H9 (cell line): Measurements from ENCODE around the gene LRRC63. TPM values are rescaled to one million over a fixed set of nuclear protein-coding genes. Genes with fewer than 3 reads are reported as not detected.

Source experiments
- DNase-seq: peaks from one replicate; pipeline ENCODE4 v3.0.0-alpha.2; 2017
- H2AFZ ChIP-seq: one replicate; pipeline ENCODE4 v1.6.1; 2013; ENCODE audit warnings: mild to moderate bottlenecking, low read length, control low read depth, moderate library complexity
- H2AK5ac ChIP-seq: 2 replicates; pipeline ENCODE4 v1.6.1; 2013; ENCODE audit warnings: low read length, control low read depth, mixed read lengths; ENCODE audit not compliant: insufficient read length
- H2BK120ac ChIP-seq: one replicate; pipeline ENCODE4 v1.6.1; 2013; ENCODE audit warnings: low read depth, mild to moderate bottlenecking, low read length, control low read depth, inconsistent platforms; ENCODE audit not compliant: poor library complexity, severe bottlenecking
- H2BK12ac ChIP-seq: 2 replicates; pipeline ENCODE4 v1.6.1; 2013; ENCODE audit warnings: low read length, control low read depth, mixed read lengths, low read depth; ENCODE audit not compliant: insufficient read length
- H2BK15ac ChIP-seq: 2 replicates; pipeline ENCODE4 v1.6.1; 2013; ENCODE audit warnings: low read depth, low read length, control low read depth
- H2BK20ac ChIP-seq: one replicate; pipeline ENCODE4 v1.6.1; 2013; ENCODE audit warnings: low read depth, mild to moderate bottlenecking, low read length, control low read depth, inconsistent platforms; ENCODE audit not compliant: poor library complexity, severe bottlenecking
- H2BK5ac ChIP-seq: 2 replicates; pipeline ENCODE4 v1.6.1; 2013; ENCODE audit warnings: low read length, control low read depth, mixed read lengths; ENCODE audit not compliant: insufficient read length
- H3K14ac ChIP-seq: 2 replicates; pipeline ENCODE4 v1.6.1; 2013; ENCODE audit warnings: low read length, control low read depth; ENCODE audit not compliant: insufficient read depth
- H3K18ac ChIP-seq: 2 replicates; pipeline ENCODE4 v1.6.1; 2013; ENCODE audit warnings: low read depth, mild to moderate bottlenecking, mixed read lengths, low read length, control low read depth; ENCODE audit not compliant: insufficient read length
- H3K23ac ChIP-seq: 2 replicates; pipeline ENCODE4 v1.6.1; 2013; ENCODE audit warnings: low read length, control low read depth, mixed read lengths, low read depth; ENCODE audit not compliant: insufficient read length
- H3K23me2 ChIP-seq: 2 replicates; pipeline ENCODE4 v1.6.1; 2013; ENCODE audit warnings: low read depth, mild to moderate bottlenecking, mixed read lengths, low read length, control low read depth; ENCODE audit not compliant: insufficient read length, poor library complexity, severe bottlenecking
- H3K27ac ChIP-seq: 2 replicates; pipeline ENCODE4 v1.5.1; 2013; ENCODE audit warnings: low read length, control low read depth, mixed read lengths, low read depth; ENCODE audit not compliant: insufficient read length
- H3K27me3 ChIP-seq: 2 replicates; pipeline ENCODE4 v1.6.1; 2013; ENCODE audit warnings: low read length, control low read depth, inconsistent platforms; ENCODE audit not compliant: insufficient read depth
- H3K4ac ChIP-seq: 2 replicates; pipeline ENCODE4 v1.6.1; 2013; ENCODE audit warnings: low read depth, mild to moderate bottlenecking, control low read depth, inconsistent platforms, low read length, moderate library complexity
- H3K4me1 ChIP-seq: 2 replicates; pipeline ENCODE4 v1.6.1; 2013; ENCODE audit warnings: low read length, control low read depth, inconsistent platforms; ENCODE audit not compliant: insufficient read depth
- H3K4me2 ChIP-seq: 2 replicates; pipeline ENCODE4 v1.6.1; 2013; ENCODE audit warnings: low read length, control low read depth, mixed read lengths; ENCODE audit not compliant: insufficient read length, insufficient read depth
- H3K56ac ChIP-seq: 2 replicates; pipeline ENCODE4 v1.6.1; 2013; ENCODE audit warnings: low read depth, mild to moderate bottlenecking, mixed read lengths, low read length, control low read depth; ENCODE audit not compliant: insufficient read length
- H3K79me1 ChIP-seq: 2 replicates; pipeline ENCODE4 v1.6.1; 2013; ENCODE audit warnings: low read depth, mild to moderate bottlenecking, moderate library complexity, low read length, control low read depth, inconsistent platforms; ENCODE audit not compliant: insufficient read depth, poor library complexity, severe bottlenecking
- H3K79me2 ChIP-seq: 2 replicates; pipeline ENCODE4 v1.6.1; 2013; ENCODE audit warnings: low read length, control low read depth, inconsistent platforms; ENCODE audit not compliant: insufficient read depth
- H3K9ac ChIP-seq: 2 replicates; pipeline ENCODE4 v1.6.1; 2013; ENCODE audit warnings: low read length, control low read depth, mixed read lengths; ENCODE audit not compliant: insufficient read length; ENCODE audit errors: extremely low read depth
- H3K9me3 ChIP-seq: one replicate; pipeline ENCODE4 v1.6.1; 2013; ENCODE audit warnings: low read depth, low read length, inconsistent platforms; ENCODE audit not compliant: control insufficient read depth
- H3T11ph ChIP-seq: one replicate; pipeline ENCODE4 v1.6.1; 2013; ENCODE audit warnings: mild to moderate bottlenecking, low read length, control low read depth, inconsistent platforms
- H4K20me1 ChIP-seq: one replicate; pipeline ENCODE4 v1.6.1; 2013; ENCODE audit not compliant: control insufficient read depth, insufficient read length, insufficient read depth
- H4K5ac ChIP-seq: 2 replicates; pipeline ENCODE4 v1.6.1; 2013; ENCODE audit warnings: low read depth, mild to moderate bottlenecking, mixed read lengths, low read length, control low read depth; ENCODE audit not compliant: insufficient read length
- H4K8ac ChIP-seq: replicated peaks from 2 replicates; pipeline ENCODE4 v1.6.1; 2013; ENCODE audit warnings: low read length, control low read depth, mixed read lengths, low read depth; ENCODE audit not compliant: insufficient read length
- H4K91ac ChIP-seq: 2 replicates; pipeline ENCODE4 v1.6.1; 2013; ENCODE audit warnings: low read depth, mild to moderate bottlenecking, moderate library complexity, mixed read lengths, low read length, control low read depth; ENCODE audit not compliant: insufficient read length
- H3K27ac Mint-ChIP-seq, 3 experiments: 2 replicates in 2 of 3; 3 replicates in 1 of 3; pipeline ENCODE4 v1.8.0; 2020 to 2021; ENCODE audit warnings: mixed read lengths in 3 of 3, mild to moderate bottlenecking in 1 of 3, moderate library complexity in 1 of 3
- H3K27me3 Mint-ChIP-seq: 2 replicates; pipeline ENCODE4 v1.8.0; 2021; ENCODE audit warnings: low read depth, mild to moderate bottlenecking, moderate library complexity, mixed read lengths
- H3K36me3 Mint-ChIP-seq, 3 experiments: 2 replicates in 2 of 3; 3 replicates in 1 of 3; pipeline ENCODE4 v1.8.0; 2020 to 2021; ENCODE audit warnings: low read depth in 3 of 3, mixed read lengths in 3 of 3; ENCODE audit not compliant: insufficient read depth in 1 of 3
- H3K4me1 Mint-ChIP-seq, 2 experiments: 2 replicates each; pipeline ENCODE4 v1.8.0; 2020; ENCODE audit warnings: mixed read lengths in 2 of 2
- H3K4me3 Mint-ChIP-seq, 2 experiments: 2 replicates in 1 of 2; 3 replicates in 1 of 2; pipeline ENCODE4 v1.8.0; 2020 to 2021; ENCODE audit warnings: mild to moderate bottlenecking in 2 of 2, mixed read lengths in 2 of 2, moderate library complexity in 1 of 2
- H3K9me3 Mint-ChIP-seq, 2 experiments: 2 replicates in 1 of 2; 3 replicates in 1 of 2; pipeline ENCODE4 v1.8.0; 2020; ENCODE audit warnings: mild to moderate bottlenecking in 2 of 2, mixed read lengths in 2 of 2, moderate library complexity in 1 of 2
- CTCF ChIP-seq: fragments of 200-600 bp; sonication (generic); conservative IDR thresholded peaks from 3 replicates; pipeline ENCODE4 v1.8.0; 2021; ENCODE audit warnings: antibody characterized with exemption, mild to moderate bottlenecking
- WGBS: extraction: QIAGEN DNeasy Blood & Tissue Kit; methylation state at CpG from one replicate; pipeline ENCODE4 v1.1.7; 2013; ENCODE audit warnings: missing lambda C conversion rate, low lambda C conversion rate, mixed read lengths; ENCODE audit not compliant: insufficient read length; ENCODE audit errors: extremely low coverage; 5-methylcytosine and 5-hydroxymethylcytosine counted together
- total RNA-seq: library from RNA; stranded (reverse); gene quantifications from 2 replicates; pipeline ENCODE4 v1.2.1, GENCODE V29; 2021

Gene LRRC63
- total RNA-seq, 1 experiment from 2014 or later, result not detected

GRCh38 chr13:46311217-46311616, 99.5 kb downstream of the LRRC63 start:
- no peaks in the 10 kb centered on the region for H3K79me1 ChIP-seq
- H3K4me1 ChIP-seq, result no peaks in the 10 kb centered on the region
- no peaks in the 10 kb centered on the region for H3K79me2 ChIP-seq
- no peaks in the 10 kb centered on the region for H3K36me3 Mint-ChIP-seq
- no peak overlapping the region for H3K4ac ChIP-seq
- no peak overlapping the region for H4K91ac ChIP-seq
- no peaks in the 10 kb centered on the region for H3K9me3 ChIP-seq
- H4K5ac ChIP-seq, result no peak overlapping the region
- no peaks in the 10 kb centered on the region for H3K23me2 ChIP-seq
- H3K18ac ChIP-seq, result no peak overlapping the region
- no peak overlapping the region for H2BK120ac ChIP-seq
- no CpG with 5 or more reads among the region's 2 CpGs for WGBS
- H2BK5ac ChIP-seq, result no peak overlapping the region
- no peak for TF ChIP-seq CTCF
- H3K4me2 ChIP-seq, result no peak overlapping the region
- no peak for DNase-seq
- H2AK5ac ChIP-seq, result no peak overlapping the region
- no peaks in the 10 kb centered on the region for H3K27me3 Mint-ChIP-seq
- H3K4me3 Mint-ChIP-seq, result no peak overlapping the region
- H3K9ac ChIP-seq, result no peak overlapping the region
- H3K56ac ChIP-seq, result no peak overlapping the region
- no peaks in the 10 kb centered on the region for H3K27me3 ChIP-seq
- H2AFZ ChIP-seq, result no peak overlapping the region
- no peaks in the 10 kb centered on the region for H4K20me1 ChIP-seq
- no peak overlapping the region for H3K23ac ChIP-seq
- no peak overlapping the region for H2BK15ac ChIP-seq
- no peaks in the 10 kb centered on the region; a peak in 2 of 5 replicates for H3K9me3 Mint-ChIP-seq
- H2BK12ac ChIP-seq, result no peak overlapping the region
- no peak overlapping the region for H3K27ac ChIP-seq
- no peak overlapping the region for H3K14ac ChIP-seq
- H3T11ph ChIP-seq, result no peak overlapping the region
- no peaks in the 10 kb centered on the region for H3K4me1 Mint-ChIP-seq
- no peak overlapping the region for H3K27ac Mint-ChIP-seq
- H2BK20ac ChIP-seq, result no peak overlapping the region
- no peak overlapping the region for H4K8ac ChIP-seq
